CD14-positive monocyte (primary cell): Measurements from ENCODE around the gene CYTH1. TPM values are rescaled to one million over a fixed set of nuclear protein-coding genes. Genes with fewer than 3 reads are reported as not detected.

ENCODE experiments used
- DNase-seq, 3 donors: peaks; one replicate each; pipeline ENCODE4 v3.0.0-alpha.2; 2011 to 2022
- H2AFZ ChIP-seq: 2 replicates; pipeline ENCODE4 v1.6.0; 2012; ENCODE audit warnings: mild to moderate bottlenecking, low read depth, low read length, inconsistent platforms; ENCODE audit not compliant: insufficient read depth, poor library complexity, severe bottlenecking
- H3K27ac ChIP-seq, 2 donors: 1 replicate in 1 of 2; 2 replicates in 1 of 2; pipeline ENCODE4 v1.5.1; 2012 to 2013; ENCODE audit warnings: low read length in 2 of 2, control low read depth in 1 of 2, inconsistent platforms in 1 of 2, low read depth in 1 of 2, mild to moderate bottlenecking in 1 of 2
- H3K27me3 ChIP-seq, 2 donors: one replicate each; pipeline versions ENCODE4 v1.6.0 to v1.6.1; 2011 to 2013; ENCODE audit warnings: low read length in 2 of 2; ENCODE audit not compliant: control insufficient read depth in 2 of 2, insufficient read depth in 2 of 2
- H3K36me3 ChIP-seq, 2 donors: replicated peaks in 1 of 2; 1 replicate in 1 of 2; 2 replicates in 1 of 2; pipeline versions ENCODE4 v1.5.1 to v1.6.1; 2012 to 2013; ENCODE audit warnings: low read length in 2 of 2, control low read depth in 1 of 2, inconsistent platforms in 1 of 2, mild to moderate bottlenecking in 1 of 2; ENCODE audit not compliant: insufficient read depth in 2 of 2, control insufficient read depth in 1 of 2
- H3K4me1 ChIP-seq, 2 donors: 1 replicate in 1 of 2; 2 replicates in 1 of 2; pipeline versions ENCODE4 v1.5.1 to v1.6.1; 2012 to 2013; ENCODE audit warnings: low read length in 2 of 2, control low read depth in 1 of 2, inconsistent platforms in 1 of 2, mild to moderate bottlenecking in 1 of 2, moderate library complexity in 1 of 2; ENCODE audit not compliant: insufficient read depth in 2 of 2, control insufficient read depth in 1 of 2
- H3K4me2 ChIP-seq: replicated peaks from 2 replicates; pipeline ENCODE3; 2012; ENCODE audit warnings: low read length, moderate library complexity, mild to moderate bottlenecking; ENCODE audit not compliant: poor library complexity, severe bottlenecking; ENCODE audit errors: extremely low read depth
- H3K4me3 ChIP-seq, 3 experiments: fragments of 200-600 bp in 1 of 3; sonication (generic) in 1 of 3; replicated peaks in 1 of 3; 1 replicate in 2 of 3; 2 replicates in 1 of 3; pipeline ENCODE4 v1.5.1; 2011 to 2013; ENCODE audit warnings: low read length in 3 of 3, mild to moderate bottlenecking in 3 of 3, control low read depth in 2 of 3, low read depth in 2 of 3, inconsistent platforms in 1 of 3, moderate library complexity in 1 of 3
- H3K79me2 ChIP-seq: 2 replicates; pipeline ENCODE4 v1.6.0; 2012; ENCODE audit warnings: mild to moderate bottlenecking, control low read depth, inconsistent platforms, low read length, moderate library complexity; ENCODE audit not compliant: insufficient read depth
- H3K9ac ChIP-seq: 2 replicates; pipeline ENCODE4 v1.6.0; 2017; ENCODE audit warnings: low read length, mild to moderate bottlenecking; ENCODE audit not compliant: insufficient read depth, poor library complexity, severe bottlenecking
- H3K9me3 ChIP-seq, 2 donors: replicated peaks in 1 of 2; 1 replicate in 1 of 2; 2 replicates in 1 of 2; pipeline versions ENCODE4 v1.5.1 to v1.6.1; 2012 to 2013; ENCODE audit warnings: low read length in 2 of 2, control low read depth in 1 of 2; ENCODE audit not compliant: control insufficient read depth in 1 of 2, insufficient read depth in 1 of 2
- H4K20me1 ChIP-seq: 2 replicates; pipeline ENCODE4 v1.6.0; 2012; ENCODE audit warnings: mild to moderate bottlenecking, low read length, control low read depth, moderate library complexity; ENCODE audit not compliant: insufficient read depth
- H3K27ac Mint-ChIP-seq, 7 donors: one replicate each; pipeline ENCODE4 v1.8.0; 2020; ENCODE audit warnings: mild to moderate bottlenecking in 7 of 7, mixed read lengths in 7 of 7, moderate library complexity in 6 of 7, inconsistent platforms in 2 of 7
- H3K27me3 Mint-ChIP-seq, 3 donors: one replicate each; pipeline ENCODE4 v1.8.0; 2021 to 2022; ENCODE audit warnings: low read depth in 3 of 3, mild to moderate bottlenecking in 3 of 3, mixed read lengths in 3 of 3, moderate library complexity in 3 of 3, inconsistent platforms in 1 of 3
- H3K36me3 Mint-ChIP-seq, 2 donors: one replicate each; pipeline ENCODE4 v1.8.0; 2020; ENCODE audit warnings: mixed read lengths in 2 of 2, inconsistent platforms in 1 of 2, mild to moderate bottlenecking in 1 of 2
- H3K4me1 Mint-ChIP-seq: one replicate; pipeline ENCODE4 v1.8.0; 2020; ENCODE audit warnings: mild to moderate bottlenecking, mixed read lengths
- H3K4me3 Mint-ChIP-seq, 2 donors: one replicate each; pipeline ENCODE4 v1.8.0; 2020; ENCODE audit warnings: mild to moderate bottlenecking in 2 of 2, mixed read lengths in 2 of 2, moderate library complexity in 1 of 2
- H3K9me3 Mint-ChIP-seq, 7 donors: one replicate each; pipeline ENCODE4 v1.8.0; 2020 to 2022; ENCODE audit warnings: mixed read lengths in 7 of 7, mild to moderate bottlenecking in 6 of 7, moderate library complexity in 6 of 7, inconsistent platforms in 2 of 7
- WGBS: methylation state at CpG from one replicate; pipeline ENCODE4 v1.1.5; 2013; ENCODE audit warnings: missing lambda C conversion rate; ENCODE audit not compliant: insufficient coverage; 5-methylcytosine and 5-hydroxymethylcytosine counted together
- intact Hi-C, 2 donors: fragments of 100-400 bp; cut with micrococcal nuclease; formaldehyde crosslinking; loops; one replicate each; pipeline versions ENCODE4 v1.15.0 to v1.15.1; 2023
- polyA plus RNA-seq, 3 donors: library from polyadenylated mRNA; depleted of rRNA in 1 of 3; unstranded in 2 of 3; stranded (reverse) in 1 of 3; fragments of 300-500 nt in 2 of 3; fragments of >200 nt in 1 of 3; fragmentation: Illumina TruSeq in 2 of 3; gene quantifications; 1 replicate in 2 of 3; 2 replicates in 1 of 3; pipeline ENCODE4 v1.2.3, GENCODE V29; 2012 to 2021
- TF ChIP-seq, protein P1 (sequence below): fragments of 200-600 bp; IDR thresholded peaks from one replicate; pipeline ENCODE4 v1.8.0; 2022; ENCODE audit warnings: antibody characterized with exemption, mild to moderate bottlenecking

Gene CYTH1
- polyA plus RNA-seq, 3 donors, result 68.6 to 211 (median 80.9) TPM

- H3K27ac ChIP-seq, result no peak overlapping the region
- H3K9me3 ChIP-seq, result no peaks in the 10 kb centered on the region
- H3K9me3 Mint-ChIP-seq, result no peaks in the 10 kb centered on the region
- no peaks in the 10 kb centered on the region for H3K27me3 ChIP-seq
- no peak overlapping the region for H3K4me3 Mint-ChIP-seq
- no peak overlapping the region for H2AFZ ChIP-seq
- WGBS, result 81% methylated on average over 5 of the region's 6 CpGs
- H3K27me3 Mint-ChIP-seq, result peaks cover 0 to 2% (median 0%) of the 10 kb centered on the region in 3 donors
- no peaks in the 10 kb centered on the region for H3K4me1 ChIP-seq
- intact Hi-C loops, result no loop called here
- H4K20me1 ChIP-seq, result no peaks in the 10 kb centered on the region
- peaks cover 85 to 97% of the 10 kb centered on the region in 2 donors for H3K36me3 Mint-ChIP-seq
- no peak overlapping the region for H3K9ac ChIP-seq
- no peak overlapping the region for H3K4me3 ChIP-seq
- no peaks in the 10 kb centered on the region for H3K79me2 ChIP-seq
- H3K36me3 ChIP-seq, result peaks cover 90 to 97% of the 10 kb centered on the region in 2 donors
- TF ChIP-seq, protein P1, sequence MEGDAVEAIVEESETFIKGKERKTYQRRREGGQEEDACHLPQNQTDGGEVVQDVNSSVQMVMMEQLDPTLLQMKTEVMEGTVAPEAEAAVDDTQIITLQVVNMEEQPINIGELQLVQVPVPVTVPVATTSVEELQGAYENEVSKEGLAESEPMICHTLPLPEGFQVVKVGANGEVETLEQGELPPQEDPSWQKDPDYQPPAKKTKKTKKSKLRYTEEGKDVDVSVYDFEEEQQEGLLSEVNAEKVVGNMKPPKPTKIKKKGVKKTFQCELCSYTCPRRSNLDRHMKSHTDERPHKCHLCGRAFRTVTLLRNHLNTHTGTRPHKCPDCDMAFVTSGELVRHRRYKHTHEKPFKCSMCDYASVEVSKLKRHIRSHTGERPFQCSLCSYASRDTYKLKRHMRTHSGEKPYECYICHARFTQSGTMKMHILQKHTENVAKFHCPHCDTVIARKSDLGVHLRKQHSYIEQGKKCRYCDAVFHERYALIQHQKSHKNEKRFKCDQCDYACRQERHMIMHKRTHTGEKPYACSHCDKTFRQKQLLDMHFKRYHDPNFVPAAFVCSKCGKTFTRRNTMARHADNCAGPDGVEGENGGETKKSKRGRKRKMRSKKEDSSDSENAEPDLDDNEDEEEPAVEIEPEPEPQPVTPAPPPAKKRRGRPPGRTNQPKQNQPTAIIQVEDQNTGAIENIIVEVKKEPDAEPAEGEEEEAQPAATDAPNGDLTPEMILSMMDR, result no peak
- H3K4me1 Mint-ChIP-seq, result peaks cover 7% of the 10 kb centered on the region
- no peak for DNase-seq
- no peak overlapping the region for H3K4me2 ChIP-seq
- H3K27ac Mint-ChIP-seq, result no peak overlapping the region
Measured at GRCh38 chr17:78817123-78817522, 35.0 kb upstream of the CYTH1 start.

DNA sequence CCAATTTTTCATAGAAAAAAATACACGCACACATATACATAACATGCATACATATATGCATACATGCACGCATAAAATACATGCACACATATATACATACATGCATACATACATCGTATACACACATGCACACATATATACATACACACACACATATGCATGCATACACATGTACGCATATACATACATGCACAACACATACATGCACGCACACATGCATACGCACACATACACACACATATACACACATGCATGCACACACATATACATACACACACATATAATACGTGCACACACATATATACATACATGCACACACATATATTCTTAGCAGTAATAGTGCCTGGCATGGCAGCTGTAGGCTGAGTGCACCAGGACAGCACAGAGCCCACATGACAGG is 33.6 kb upstream of the CYTH1 start:
- Histone ChIP-seq H3K27me3 (no peaks in the 10 kb centered on the region), H3K27ac (no peak overlapping the region), H3K4me2 (no peak overlapping the region), H4K20me1 (no peaks in the 10 kb centered on the region), H3K9ac (no peak overlapping the region), H3K79me2 (no peaks in the 10 kb centered on the region), H3K36me3 (peaks cover 91 to 100% of the 10 kb centered on the region in 2 donors), H3K9me3 (no peaks in the 10 kb centered on the region), H2AFZ (no peak overlapping the region), H3K4me3 (no peak overlapping the region), H3K4me1 (no peaks in the 10 kb centered on the region)
- Mint-ChIP-seq H3K27ac (no peak overlapping the region), H3K36me3 (peaks cover 85 to 97% of the 10 kb centered on the region in 2 donors), H3K4me3 (no peak overlapping the region), H3K27me3 (peaks cover 0 to 2% (median 0%) of the 10 kb centered on the region in 3 donors), H3K9me3 (no peaks in the 10 kb centered on the region), H3K4me1 (peaks cover 7% of the 10 kb centered on the region)
- intact Hi-C loops, result loop anchor here in 1 of 2 donors (2.0 kb wide), 1 partner anchor 13 kb away; no protein-coding TSS in a partner anchor
- TF ChIP-seq, protein P1, result no peak
- WGBS, result 80% methylated on average over 6 of the region's 7 CpGs
- DNase-seq, result no peak
